Spleen (tissue), 7 donors: ENCODE results near the gene CABP4.

Experiments used
- CTCF ChIP-seq, 11 experiments: fragments of 200-600 bp in 7 of 11; fragments of 450-650 bp in 4 of 11; sonication (generic) in 4 of 11; IDR thresholded peaks in 8 of 11; conservative IDR thresholded peaks in 3 of 11; 1 replicate in 7 of 11; 2 replicates in 4 of 11; pipeline versions ENCODE4 v1.4.0 to v1.8.0; 2016 to 2021; ENCODE audit warnings: antibody characterized with exemption in 11 of 11, inconsistent platforms in 4 of 11, mild to moderate bottlenecking in 1 of 11
- POLR2A ChIP-seq, 3 donors: fragments of 450-650 bp; IDR thresholded peaks; one replicate each; pipeline ENCODE4 v1.5.1; 2017; ENCODE audit warnings: antibody characterized with exemption in 3 of 3, mild to moderate bottlenecking in 1 of 3
- donor health status: DM: no; HTN: no; CAD: no; lungs with moderate emphysema.
- donor health status: DM: no; HTN: no; CAD: no.
- donor health status: DM: no; HTN: no; CAD: no.

GRCh38 chr11:67486481-67487195 lies 31.5 kb downstream of the CABP4 start:
- TF ChIP-seq CTCF (IDR thresholded peaks at IDR 0.05 in 8 of 11, conservative IDR thresholded peaks at IDR 0.05 in 3 of 11), result no peak
- TF ChIP-seq POLR2A (IDR thresholded peaks at IDR 0.05), result no peak
